Epithelial cell of prostate (primary cell): ENCODE measurements around the gene IL17REL.

Source experiments
- DNase-seq: peaks from one replicate; pipeline ENCODE4 v3.0.0-alpha.2; 2011; ENCODE audit warnings: low read depth, low spot score
- H3K27ac ChIP-seq: fragments of 450-650 bp; 2 replicates; pipeline ENCODE4 v1.5.1; 2017; ENCODE audit warnings: mild to moderate bottlenecking

The IL17REL gene

GRCh38 chr22:49970528-49971231 lies 41.9 kb downstream of the IL17REL start:
- peak; percentile 75 for DNase-seq
- no peak overlapping the region for H3K27ac ChIP-seq

GRCh38 chr22:49969751-49970527 lies 42.6 kb downstream of the IL17REL start:
- no peak overlapping the region for H3K27ac ChIP-seq
- no peak for DNase-seq

- DNase-seq, result no peak
- no peak overlapping the region for H3K27ac ChIP-seq
Observed at GRCh38 chr22:49968831-49969661, 43.5 kb downstream of the IL17REL start.

- no peak overlapping the region for H3K27ac ChIP-seq
Observed at GRCh38 chr22:49968313-49968830, 44.2 kb downstream of the IL17REL start.

GRCh38 chr22:49967706-49968208 lies 44.8 kb downstream of the IL17REL start:
- no peak overlapping the region for H3K27ac ChIP-seq
- no peak for DNase-seq

More at GRCh38 chr22:49968313-49968830, 44.2 kb downstream of the IL17REL start:
- DNase-seq, result no peak

GRCh38 chr22:49966774-49967705 lies 45.5 kb downstream of the IL17REL start:
- no peak overlapping the region for H3K27ac ChIP-seq
- DNase-seq, result no peak

- H3K27ac ChIP-seq, result no peak overlapping the region
- no peak for DNase-seq
Observed at GRCh38 chr22:49966041-49966773, 46.4 kb downstream of the IL17REL start.

- DNase-seq, result no peak
- H3K27ac ChIP-seq, result no peak overlapping the region
Observed at GRCh38 chr22:49965091-49966040, 47.2 kb downstream of the IL17REL start.

GRCh38 chr22:49964136-49965090 lies 48.2 kb downstream of the IL17REL start:
- no peak overlapping the region for H3K27ac ChIP-seq
- no peak for DNase-seq

GRCh38 chr22:49963647-49964026 lies 48.9 kb downstream of the IL17REL start:
- H3K27ac ChIP-seq, result no peak overlapping the region
- DNase-seq, result no peak

- DNase-seq, result no peak
- peak overlapping the region; percentile 90 for H3K27ac ChIP-seq
Observed at GRCh38 chr22:49962751-49963646, 49.6 kb downstream of the IL17REL start.

- peak; percentile 70 for DNase-seq
- peak overlapping the region; percentile 90 for H3K27ac ChIP-seq
Observed at GRCh38 chr22:49962012-49962750, 50.4 kb downstream of the IL17REL start.

GRCh38 chr22:49961601-49962011 lies 51.0 kb downstream of the IL17REL start:
- no peak for DNase-seq
- H3K27ac ChIP-seq, result peak overlapping the region; percentile 90

GRCh38 chr22:49961005-49961600 lies 51.5 kb downstream of the IL17REL start:
- DNase-seq, result no peak
- H3K27ac ChIP-seq, result peak overlapping the region; percentile 90
